ENCODE measurements around the gene ULK4.
"Not testable (repeated sequence)": the region's sequence is repeated elsewhere in the genome, so short reads cannot be mapped to it uniquely, and the experiment has no call there.

Gene ULK4

GRCh38 chr3:41768363-41768762, 193.5 kb downstream of the ULK4 start:
- no peak for DNase-seq (ENCODE audit: low read depth)

DNA sequence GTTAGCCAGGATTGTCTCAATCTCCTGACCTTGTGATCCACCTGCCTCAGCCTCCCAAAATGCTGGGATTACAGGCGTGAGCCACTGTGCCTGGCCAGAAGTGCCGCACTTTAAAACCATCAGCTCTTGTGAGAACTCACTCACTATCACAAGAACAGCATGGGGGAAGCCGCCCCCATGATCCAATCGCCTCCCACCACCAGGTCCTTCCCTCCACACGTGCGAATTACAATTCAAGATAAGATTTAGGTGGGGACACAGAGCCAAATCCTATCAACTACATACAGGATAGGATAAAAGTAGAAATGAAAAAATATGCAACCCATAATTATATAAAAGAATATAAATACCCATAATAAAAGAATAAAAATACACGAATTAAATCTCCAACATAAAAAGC, 199.0 kb downstream of the ULK4 start:
- not testable (repeated sequence) for DNase-seq (ENCODE audit: low read depth)

GRCh38 chr3:41753651-41754050, 208.3 kb downstream of the ULK4 start:
- no peak for DNase-seq (ENCODE audit: low read depth)

DNA sequence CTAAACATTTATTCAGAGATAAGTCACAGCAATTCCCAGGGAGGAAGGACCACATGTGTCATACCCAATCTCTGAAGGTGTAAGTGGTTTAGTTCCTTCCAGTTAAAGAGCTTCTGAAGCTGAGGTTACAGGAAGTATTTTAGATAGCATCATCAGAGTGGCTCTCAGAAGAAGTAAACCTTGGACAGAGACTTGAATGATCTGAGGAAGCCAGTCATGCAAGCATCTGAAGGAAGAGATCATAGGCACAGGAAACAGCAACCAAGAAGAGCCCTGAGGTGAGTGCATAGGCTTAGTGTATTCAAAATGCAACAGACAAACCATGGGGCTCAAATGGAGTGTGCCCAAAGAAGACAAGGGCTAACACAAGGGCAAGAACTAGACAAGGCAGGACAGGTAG, 210.3 kb downstream of the ULK4 start:
- DNase-seq (ENCODE audit: low read depth): no peak

GRCh38 chr3:41749988-41750387, 211.9 kb downstream of the ULK4 start:
- DNase-seq (ENCODE audit: low read depth): no peak

DNA sequence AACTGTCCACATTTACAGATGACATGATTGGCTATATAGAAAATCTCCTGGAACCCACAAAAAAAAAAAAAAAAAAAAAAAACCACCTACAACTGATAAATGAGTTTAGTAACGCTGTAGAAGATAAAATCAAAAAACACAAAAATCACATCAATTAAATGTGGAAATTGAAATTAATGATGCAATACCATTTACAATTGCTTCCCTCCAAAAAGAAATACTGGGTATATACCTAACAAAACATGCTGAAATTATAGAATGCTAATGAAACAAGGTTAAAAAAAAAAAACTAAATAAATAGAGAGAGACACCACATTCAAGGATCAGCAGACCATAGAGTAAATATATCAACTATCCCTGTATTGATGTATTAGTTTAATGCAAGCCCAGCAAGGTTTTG, 215.7 kb downstream of the ULK4 start:
- DNase-seq (ENCODE audit: low read depth): no peak

GRCh38 chr3:41742121-41742520, 219.8 kb downstream of the ULK4 start:
- DNase-seq (ENCODE audit: low read depth): no peak

DNA sequence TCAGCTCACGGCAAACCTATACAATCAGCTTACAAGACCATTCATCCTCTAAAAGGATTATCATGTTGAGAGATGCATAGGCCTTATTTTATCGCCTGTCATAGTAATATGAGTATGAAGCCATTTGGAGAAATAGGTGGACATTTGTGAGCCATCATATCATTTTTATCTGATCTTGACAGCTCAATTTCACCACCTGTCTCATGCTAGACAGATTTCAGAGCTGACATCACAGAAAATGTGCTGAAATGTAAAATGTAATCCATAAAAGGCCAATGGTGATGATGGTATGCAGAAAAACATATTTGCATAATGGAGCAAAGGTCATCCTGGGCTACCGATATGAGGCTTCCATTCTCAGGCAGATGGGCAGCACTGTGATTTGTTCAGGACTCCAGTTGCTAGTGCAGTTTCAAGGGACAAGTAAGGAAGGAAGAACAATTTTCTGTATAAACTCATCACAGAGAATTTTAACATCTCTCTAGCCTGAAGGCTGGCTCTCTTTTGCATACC, 221.5 kb downstream of the ULK4 start:
- no peak for DNase-seq (ENCODE audit: low read depth)

DNA sequence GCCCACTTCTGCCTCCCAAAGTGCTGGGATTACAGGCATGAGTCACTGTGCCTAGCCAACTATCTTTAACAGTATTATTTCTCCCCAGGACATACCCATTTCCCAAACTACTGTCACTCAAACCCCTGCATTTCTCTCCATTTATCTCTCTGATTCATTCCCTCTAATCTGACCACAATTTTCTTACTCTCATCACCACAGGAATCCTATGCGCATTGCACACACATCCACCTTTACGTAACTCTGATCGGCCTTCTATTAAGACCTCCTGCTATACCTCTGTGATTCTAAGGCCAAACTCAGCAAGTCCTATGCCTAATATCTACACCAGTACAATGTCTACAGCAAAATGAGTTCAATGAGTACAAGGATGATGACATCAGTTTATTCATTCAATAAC, 235.0 kb downstream of the ULK4 start:
- no peak for DNase-seq (ENCODE audit: low read depth)

- no peak for DNase-seq (ENCODE audit: low read depth)
Measured at GRCh38 chr3:41717641-41718040, 244.3 kb downstream of the ULK4 start.

DNA sequence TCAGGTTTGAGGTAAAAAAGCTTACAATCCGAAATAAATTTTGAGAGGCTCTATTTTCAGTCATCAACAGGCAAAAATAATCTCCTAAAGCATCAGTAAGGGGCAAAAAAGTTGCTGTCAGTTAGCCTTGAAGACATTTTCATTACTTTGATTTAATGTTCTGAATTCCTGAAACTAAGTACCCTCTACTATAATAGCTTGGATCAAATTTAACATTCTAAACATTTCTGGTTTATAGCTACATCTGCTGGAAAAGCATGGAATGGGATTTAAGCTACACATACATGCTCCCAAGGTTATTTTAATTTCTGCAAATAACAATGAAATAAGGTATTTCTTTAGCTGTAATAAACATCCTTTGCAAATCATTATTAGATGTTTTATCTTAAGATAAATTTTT, 245.4 kb downstream of the ULK4 start:
- DNase-seq (ENCODE audit: low read depth): no peak

DNA sequence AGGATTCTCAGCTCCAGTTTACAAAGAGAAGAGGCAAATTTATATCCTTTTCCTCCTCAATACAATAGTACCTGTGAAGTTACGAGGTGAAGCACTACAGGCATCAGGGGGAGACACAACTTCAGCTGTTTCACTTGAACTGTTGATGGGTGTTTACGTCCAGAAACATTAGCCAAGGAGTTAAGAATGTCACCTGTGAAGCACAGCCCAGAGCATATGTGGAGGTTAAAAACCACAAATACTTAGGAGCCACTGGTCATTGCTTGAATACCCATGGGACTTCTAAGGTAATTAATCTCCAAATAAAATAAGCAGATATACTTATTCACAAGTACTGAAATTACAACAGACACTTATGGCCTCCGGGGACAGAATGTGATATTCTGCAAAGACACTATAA, 246.5 kb downstream of the ULK4 start:
- no peak for DNase-seq (ENCODE audit: low read depth)

DNA sequence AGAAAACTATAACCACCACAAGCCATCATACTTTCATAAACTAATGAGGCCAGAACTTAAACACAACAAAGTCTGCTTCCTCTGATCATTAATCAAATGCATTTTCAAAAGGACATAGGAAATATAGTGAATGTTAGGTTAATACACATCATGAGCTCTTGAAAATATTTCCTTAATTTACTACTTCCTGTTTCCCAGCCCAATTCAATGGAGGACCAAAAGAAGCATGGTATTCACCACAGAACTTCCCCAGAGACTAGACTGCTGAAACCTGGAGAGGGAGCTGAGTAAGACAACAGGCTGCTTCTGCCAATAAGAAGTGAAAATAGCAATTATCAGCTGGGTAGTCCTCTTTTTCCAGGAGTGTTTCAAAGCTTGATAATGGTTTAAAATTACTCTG, 250.3 kb downstream of the ULK4 start:
- DNase-seq (ENCODE audit: low read depth): no peak

DNA sequence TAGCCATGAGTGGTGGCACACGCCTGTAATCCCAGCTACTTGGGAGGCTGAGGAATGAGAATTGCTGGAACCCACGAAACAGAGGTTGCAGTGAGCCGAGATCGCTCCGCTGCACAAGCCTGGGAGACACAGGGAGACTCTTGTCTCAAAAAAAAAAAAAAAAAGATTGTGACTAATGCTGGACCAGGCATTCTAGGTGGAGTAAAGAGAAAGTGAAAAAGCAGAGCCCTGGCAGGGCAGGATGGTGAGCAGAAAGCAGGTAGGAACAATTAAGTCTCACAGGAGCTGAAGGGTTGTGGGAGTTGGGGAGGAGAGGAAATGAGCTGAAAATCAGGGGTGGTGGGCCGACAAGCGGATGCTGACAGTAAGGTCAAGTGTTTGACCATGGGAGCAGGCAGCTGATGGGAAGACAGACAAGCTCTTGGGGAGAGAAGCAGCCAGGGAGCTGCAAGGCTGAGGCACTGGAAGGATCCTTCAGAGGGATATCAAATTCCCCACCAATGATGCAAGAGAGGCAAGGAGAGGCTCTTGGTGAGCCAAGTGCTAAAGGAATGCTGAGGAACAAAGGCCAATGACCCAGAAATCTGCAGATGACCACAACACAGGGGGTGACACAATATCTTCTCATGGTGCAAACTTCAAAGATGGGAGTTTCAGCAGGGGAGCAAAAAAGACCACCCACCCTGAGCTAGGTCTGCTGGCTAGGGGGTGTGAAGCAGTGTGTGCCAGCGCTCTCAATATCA, 251.1 kb downstream of the ULK4 start:
- no peak for DNase-seq (ENCODE audit: low read depth)

DNA sequence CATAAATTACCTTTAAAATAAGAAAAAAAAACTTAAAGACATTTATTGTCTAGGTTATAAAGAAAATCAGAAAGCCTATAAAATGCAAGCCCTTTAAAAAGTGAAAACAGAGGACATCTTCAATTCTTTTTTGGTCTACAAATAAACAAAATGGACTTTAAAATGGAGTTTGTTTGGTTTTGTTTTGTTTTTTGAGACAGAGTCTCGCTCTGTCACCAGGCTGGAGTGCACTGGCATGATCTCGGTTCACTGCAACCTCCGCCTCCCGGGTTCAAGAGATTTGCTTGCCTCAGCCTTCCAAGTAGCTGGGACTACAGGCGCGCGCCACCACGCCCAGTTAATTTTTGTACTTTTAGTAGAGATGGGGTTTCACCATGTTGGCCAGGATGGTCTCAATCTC, 252.7 kb downstream of the ULK4 start:
- not testable (repeated sequence) for DNase-seq (ENCODE audit: low read depth)

GRCh38 chr3:41708176-41708575, 253.7 kb downstream of the ULK4 start:
- no peak for DNase-seq (ENCODE audit: low read depth)

- DNase-seq (ENCODE audit: low read depth): no peak
Measured at GRCh38 chr3:41705893-41706292, 256.0 kb downstream of the ULK4 start.

GRCh38 chr3:41701191-41701698, 260.7 kb downstream of the ULK4 start:
- no peak for DNase-seq (ENCODE audit: low read depth)

GRCh38 chr3:41700155-41700554, 261.7 kb downstream of the ULK4 start:
- DNase-seq (ENCODE audit: low read depth): no peak

DNA sequence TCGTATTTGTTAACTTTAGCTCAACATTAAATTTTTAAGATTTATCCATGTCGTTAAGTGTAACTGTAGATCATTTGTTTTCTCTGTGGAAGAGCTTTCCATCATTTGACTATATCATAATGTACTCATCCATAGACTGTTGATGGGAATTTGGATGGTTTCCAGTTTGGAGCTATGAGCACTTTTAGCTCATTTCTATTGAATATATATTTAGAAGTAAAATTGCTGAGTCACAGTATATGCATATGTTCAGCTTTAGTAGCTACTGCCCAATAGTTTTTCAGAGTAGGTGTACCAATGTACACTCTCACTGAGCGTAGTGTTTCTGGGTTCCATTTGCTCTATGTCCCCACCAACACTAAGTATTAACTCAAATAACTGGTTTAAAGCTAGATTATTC, 263.0 kb downstream of the ULK4 start:
- DNase-seq (ENCODE audit: low read depth): no peak

- no peak for DNase-seq (ENCODE audit: low read depth)
Measured at GRCh38 chr3:41697702-41698101, 264.2 kb downstream of the ULK4 start.

GRCh38 chr3:41695806-41696205, 266.1 kb downstream of the ULK4 start:
- not testable (repeated sequence) for DNase-seq (ENCODE audit: low read depth)

DNA sequence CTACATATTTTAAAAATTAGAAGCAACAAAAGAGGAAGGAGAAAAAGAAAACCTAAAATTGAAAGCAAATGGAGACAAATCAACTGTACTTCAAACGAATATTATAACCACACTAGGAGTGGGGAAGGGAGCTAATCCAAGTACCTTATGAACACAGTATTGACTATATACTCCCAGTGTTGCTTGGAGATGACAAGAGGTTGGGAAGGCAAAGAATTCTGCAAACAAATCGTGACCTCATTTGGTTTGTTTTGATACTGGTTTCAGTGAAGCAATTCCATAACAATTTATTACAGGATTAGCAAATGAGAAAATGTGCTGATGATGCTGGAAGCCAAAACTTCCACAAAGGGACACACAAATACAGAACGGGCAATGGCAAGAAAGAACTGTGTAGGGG, 268.1 kb downstream of the ULK4 start:
- no peak for DNase-seq (ENCODE audit: low read depth)
